T-helper 17 cell (primary cell): ENCODE measurements around the gene LRRC28. TPM values are rescaled to one million over a fixed set of nuclear protein-coding genes. Genes with fewer than 3 reads are reported as not detected.
A peak's percentile ranks its signal among the peaks of the same experiment; 100 is the strongest.

Source experiments
- ATAC-seq: fragments of 150-1000 bp; cut with Tn5 transposase; 2 replicates; pipeline ENCODE4 v1.10.0; 2021; ENCODE audit warnings: mild to moderate bottlenecking, moderate library complexity
- DNase-seq, 3 donors: peaks; one replicate each; pipeline versions ENCODE4 v3.0.0 to v3.0.0-alpha.2; 2020 to 2021
- H3K9me3 ChIP-seq: one replicate; pipeline ENCODE4 v1.7.0; 2013; ENCODE audit warnings: low read length, mild to moderate bottlenecking; ENCODE audit not compliant: control insufficient read depth, poor library complexity, severe bottlenecking
- H3K27ac Mint-ChIP-seq: one replicate; pipeline ENCODE4 v1.8.0; 2022; ENCODE audit warnings: mild to moderate bottlenecking, moderate library complexity, mixed read lengths
- H3K27me3 Mint-ChIP-seq: one replicate; pipeline ENCODE4 v1.8.0; 2022; ENCODE audit warnings: mixed read lengths
- H3K36me3 Mint-ChIP-seq: one replicate; pipeline ENCODE4 v1.8.0; 2022; ENCODE audit warnings: low read depth, mixed read lengths
- H3K4me1 Mint-ChIP-seq: one replicate; pipeline ENCODE4 v1.8.0; 2022; ENCODE audit warnings: mild to moderate bottlenecking, mixed read lengths
- H3K4me3 Mint-ChIP-seq: one replicate; pipeline ENCODE4 v1.8.0; 2022; ENCODE audit warnings: mild to moderate bottlenecking, moderate library complexity, mixed read lengths
- total RNA-seq, 4 donors: library from RNA in 2 of 4; stranded (reverse) in 2 of 4; gene quantifications; one replicate each; pipeline ENCODE4 v1.2.3 and lab custom pipeline; 2022 to 2026

Gene LRRC28
- total RNA-seq, 2 donors from 2014 or later, result 12.6 to 15.6 TPM

GRCh38 chr15:99416191-99417188 is 165.2 kb downstream of the LRRC28 start:
- H3K4me1 Mint-ChIP-seq, result peaks cover 8% of the 10 kb centered on the region
- H3K27ac Mint-ChIP-seq, result no peak overlapping the region
- DNase-seq (no peak), ATAC-seq (no peak)
- H3K4me3 Mint-ChIP-seq, result no peak overlapping the region
- no peaks in the 10 kb centered on the region for H3K36me3 Mint-ChIP-seq
- H3K27me3 Mint-ChIP-seq, result no peaks in the 10 kb centered on the region
- H3K9me3 ChIP-seq, result no peaks in the 10 kb centered on the region

GRCh38 chr15:99421172-99421656 is 169.9 kb downstream of the LRRC28 start:
- ATAC-seq, result peak; percentile 57
- DNase-seq, result no peak
- H3K4me1 Mint-ChIP-seq, result peaks cover 16% of the 10 kb centered on the region
- H3K27me3 Mint-ChIP-seq, result no peaks in the 10 kb centered on the region
- no peaks in the 10 kb centered on the region for H3K9me3 ChIP-seq
- no peaks in the 10 kb centered on the region for H3K36me3 Mint-ChIP-seq
- peak overlapping the region; percentile 55 for H3K4me3 Mint-ChIP-seq
- peak overlapping the region; percentile 2 for H3K27ac Mint-ChIP-seq

GRCh38 chr15:99421758-99422157 is 170.5 kb downstream of the LRRC28 start:
- no peak for ATAC-seq
- Mint-ChIP-seq H3K4me1 (peaks cover 16% of the 10 kb centered on the region), H3K4me3 (no peak overlapping the region), H3K27ac (no peak overlapping the region), H3K27me3 (peaks cover 2% of the 10 kb centered on the region), H3K36me3 (no peaks in the 10 kb centered on the region)
- H3K9me3 ChIP-seq, result no peaks in the 10 kb centered on the region
- no peak for DNase-seq

GRCh38 chr15:99423186-99424130 is 172.2 kb downstream of the LRRC28 start:
- peaks cover 11% of the 10 kb centered on the region for H3K27me3 Mint-ChIP-seq
- DNase-seq (no peak), ATAC-seq (no peak)
- no peaks in the 10 kb centered on the region for H3K36me3 Mint-ChIP-seq
- no peak overlapping the region for H3K27ac Mint-ChIP-seq
- peaks cover 16% of the 10 kb centered on the region for H3K4me1 Mint-ChIP-seq
- no peak overlapping the region for H3K4me3 Mint-ChIP-seq
- H3K9me3 ChIP-seq, result no peaks in the 10 kb centered on the region

GRCh38 chr15:99424131-99424571 is 172.9 kb downstream of the LRRC28 start:
- Mint-ChIP-seq H3K4me3 (no peak overlapping the region), H3K4me1 (peaks cover 16% of the 10 kb centered on the region), H3K36me3 (no peaks in the 10 kb centered on the region), H3K27me3 (peaks cover 11% of the 10 kb centered on the region), H3K27ac (no peak overlapping the region)
- DNase-seq, result no peak
- no peak for ATAC-seq
- H3K9me3 ChIP-seq, result no peaks in the 10 kb centered on the region

- no peaks in the 10 kb centered on the region for H3K9me3 ChIP-seq
- DNase-seq (no peak), ATAC-seq (peak; percentile 75)
- Mint-ChIP-seq H3K36me3 (no peaks in the 10 kb centered on the region), H3K27ac (peak overlapping the region; percentile 90), H3K4me1 (peaks cover 16% of the 10 kb centered on the region), H3K27me3 (peaks cover 11% of the 10 kb centered on the region), H3K4me3 (peak overlapping the region; percentile 65)
These were observed 173.8 kb downstream of the LRRC28 start for GRCh38 chr15:99424978-99425656.

- peaks cover 15% of the 10 kb centered on the region for H3K4me1 Mint-ChIP-seq
These were observed 174.5 kb downstream of the LRRC28 start for GRCh38 chr15:99425657-99426301.

GRCh38 chr15:99426431-99427105 is 175.3 kb downstream of the LRRC28 start:
- H3K27ac Mint-ChIP-seq, result no peak overlapping the region
- no peak for DNase-seq
- H3K9me3 ChIP-seq, result no peaks in the 10 kb centered on the region
- no peaks in the 10 kb centered on the region for H3K36me3 Mint-ChIP-seq
- no peak overlapping the region for H3K4me3 Mint-ChIP-seq
- ATAC-seq, result no peak
- H3K27me3 Mint-ChIP-seq, result peaks cover 11% of the 10 kb centered on the region
- peaks cover 11% of the 10 kb centered on the region for H3K4me1 Mint-ChIP-seq

More at GRCh38 chr15:99425657-99426301, 174.5 kb downstream of the LRRC28 start:
- no peaks in the 10 kb centered on the region for H3K36me3 Mint-ChIP-seq
- H3K27ac Mint-ChIP-seq, result peak overlapping the region; percentile 90
- ATAC-seq (no peak), DNase-seq (no peak)
- H3K4me3 Mint-ChIP-seq, result no peak overlapping the region
- H3K9me3 ChIP-seq, result no peaks in the 10 kb centered on the region
- H3K27me3 Mint-ChIP-seq, result peaks cover 11% of the 10 kb centered on the region

- Mint-ChIP-seq H3K4me1 (peaks cover 11% of the 10 kb centered on the region), H3K36me3 (no peaks in the 10 kb centered on the region), H3K27ac (no peak overlapping the region), H3K4me3 (no peak overlapping the region), H3K27me3 (peaks cover 11% of the 10 kb centered on the region)
- no peaks in the 10 kb centered on the region for H3K9me3 ChIP-seq
- DNase-seq (no peak), ATAC-seq (no peak)
These were observed 175.9 kb downstream of the LRRC28 start for GRCh38 chr15:99427210-99427609.

- Mint-ChIP-seq H3K27me3 (peaks cover 11% of the 10 kb centered on the region), H3K36me3 (no peaks in the 10 kb centered on the region), H3K4me1 (peaks cover 10% of the 10 kb centered on the region), H3K4me3 (no peak overlapping the region), H3K27ac (no peak overlapping the region)
- DNase-seq (no peak), ATAC-seq (no peak)
- no peaks in the 10 kb centered on the region for H3K9me3 ChIP-seq
These were observed 176.5 kb downstream of the LRRC28 start for GRCh38 chr15:99427668-99428361.

- Mint-ChIP-seq H3K27ac (no peak overlapping the region), H3K4me1 (peaks cover 14% of the 10 kb centered on the region)
These were observed 178.4 kb downstream of the LRRC28 start for GRCh38 chr15:99429681-99430081.

More at GRCh38 chr15:99429681-99430081, 178.4 kb downstream of the LRRC28 start:
- no peaks in the 10 kb centered on the region for H3K9me3 ChIP-seq
- Mint-ChIP-seq H3K4me3 (no peak overlapping the region), H3K27me3 (peaks cover 16% of the 10 kb centered on the region), H3K36me3 (no peaks in the 10 kb centered on the region)
- ATAC-seq (no peak), DNase-seq (no peak)
